HG02970 (cell line): ENCODE measurements around the gene RASA3.

Source experiments
- ATAC-seq: cut with Tn5 transposase; IDR thresholded peaks from one replicate; pipeline ENCODE4 v1.9.1; 2021; ENCODE audit warnings: mild to moderate bottlenecking, moderate library complexity, moderate number of reproducible peaks; ENCODE audit not compliant: unreplicated experiment, low FRiP score

The RASA3 gene

DNA sequence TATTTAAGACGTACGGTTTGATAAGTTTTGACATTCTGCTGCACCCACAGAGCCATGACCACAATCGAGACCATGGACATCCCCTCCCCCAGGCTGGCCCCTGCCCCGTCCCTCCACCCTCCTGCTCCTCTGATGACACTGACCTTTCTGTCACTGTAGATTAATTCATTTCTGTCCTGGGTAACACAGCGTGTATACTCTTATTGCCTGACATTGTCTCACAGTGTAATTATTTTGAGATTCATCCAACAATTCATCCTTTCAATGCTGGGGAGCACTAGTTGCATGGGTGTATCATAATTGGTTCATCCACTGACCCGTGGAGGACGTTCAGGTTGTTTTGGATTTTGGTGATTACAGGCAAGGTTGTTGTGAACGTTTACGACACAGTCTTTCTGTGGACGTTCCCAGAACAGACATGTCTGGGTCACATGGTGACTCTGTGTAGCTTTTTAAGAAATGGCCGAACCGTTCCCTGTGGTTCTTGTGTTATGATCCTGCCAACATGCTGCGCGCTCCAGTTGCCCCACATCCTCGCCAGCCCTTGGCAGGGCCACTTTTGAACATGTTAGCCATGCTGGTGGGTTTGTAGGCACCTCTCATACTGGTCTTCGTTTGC, 200.5 kb downstream of the RASA3 start:
- ATAC-seq: no peak

DNA sequence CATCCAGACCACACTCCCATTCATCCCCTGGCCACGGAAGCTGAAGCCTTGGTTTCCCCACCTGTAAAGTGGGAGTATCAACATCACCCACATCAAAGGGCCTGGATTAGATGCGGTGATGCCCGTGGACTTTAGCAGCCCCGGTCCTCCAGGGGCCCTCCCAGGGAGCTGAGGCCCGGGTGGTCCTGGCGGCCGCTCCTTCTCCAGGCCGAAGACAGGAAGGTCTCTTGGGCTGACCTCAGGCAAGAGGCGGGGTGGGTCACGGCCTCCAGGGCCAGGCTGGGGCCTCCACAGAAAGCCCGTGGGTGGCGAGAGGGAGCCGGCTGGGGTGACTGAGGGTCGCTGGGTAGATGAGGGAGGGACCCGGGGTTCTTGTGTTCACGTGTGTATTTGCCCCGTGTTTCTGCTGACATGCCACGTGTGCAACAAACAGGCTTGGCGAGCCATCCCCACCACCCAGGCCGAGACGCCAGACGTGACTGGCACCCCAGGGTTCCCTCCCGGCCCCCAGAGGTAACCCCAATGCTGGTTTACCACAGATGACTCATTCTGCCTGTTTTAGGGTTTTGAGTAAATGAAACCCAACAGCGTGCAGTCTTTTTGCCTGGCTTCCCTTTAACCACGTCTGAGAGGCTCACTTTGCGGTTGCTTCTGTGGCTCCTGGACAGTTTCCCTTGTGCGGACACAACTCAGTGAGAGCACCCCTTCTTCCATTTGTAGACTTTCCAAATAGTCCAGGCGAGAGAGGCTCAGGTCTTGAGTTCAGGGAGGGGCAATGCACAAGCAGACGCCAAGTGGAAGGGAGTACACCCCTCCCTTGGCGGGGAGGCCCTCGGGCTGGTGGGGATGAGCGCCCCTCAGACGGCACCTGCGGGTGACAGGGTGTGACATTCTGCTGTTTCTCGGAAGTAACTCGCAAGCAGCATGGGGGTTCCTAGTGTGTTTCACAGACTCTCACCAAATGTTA, 201.5 kb downstream of the RASA3 start:
- ATAC-seq: no peak

- no peak for ATAC-seq
Observed at GRCh38 chr13:113929628-113930615, 202.5 kb downstream of the RASA3 start.

DNA sequence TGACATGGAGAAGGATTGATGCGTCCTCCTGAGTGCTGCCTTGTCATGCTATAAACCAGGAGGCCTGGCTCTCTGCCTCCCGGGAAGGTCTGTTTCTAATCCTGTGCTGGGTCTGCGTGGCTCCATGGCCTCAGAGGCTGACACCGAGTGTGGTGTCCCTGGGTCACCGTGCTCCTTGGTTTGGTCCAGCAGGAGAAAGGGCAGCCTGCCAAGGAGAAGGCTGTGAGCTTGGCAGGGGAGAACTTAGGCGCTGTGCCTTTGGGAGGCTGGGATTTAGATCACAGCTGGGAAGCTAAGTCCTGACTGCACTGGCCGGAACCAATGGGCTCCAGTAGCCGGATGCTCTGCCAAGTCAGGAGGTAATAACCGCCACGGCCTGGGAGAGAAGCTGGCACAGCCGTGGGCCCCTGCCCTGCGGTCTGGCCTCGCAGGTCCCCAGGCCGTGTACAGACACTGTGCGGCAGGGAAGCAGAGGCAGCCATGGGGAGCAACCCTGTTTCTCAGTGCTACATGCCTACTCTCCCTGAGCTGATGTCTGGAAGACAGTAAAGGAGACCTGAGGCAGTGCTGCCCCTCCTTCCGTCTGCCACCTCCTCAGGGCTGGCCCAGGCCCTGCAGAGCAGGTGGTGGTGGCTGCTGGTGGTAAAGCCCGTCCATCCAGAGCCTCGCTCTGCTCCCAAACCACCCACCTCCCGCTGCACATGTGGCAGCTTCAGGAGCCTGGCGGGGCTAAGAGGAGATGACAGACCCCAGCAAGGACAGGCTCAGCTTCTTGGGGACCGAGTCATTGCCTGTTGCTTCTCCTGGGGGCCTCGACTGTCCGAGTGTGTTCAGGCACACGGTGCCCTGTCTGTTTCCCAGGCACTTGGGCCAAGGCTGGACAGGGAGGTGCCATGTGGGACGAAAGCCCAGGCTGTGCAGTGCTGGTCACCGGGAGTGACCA, 203.5 kb downstream of the RASA3 start:
- no peak for ATAC-seq
